GM12872 (cell line): Measurements from ENCODE around the gene SEC24C.

ENCODE experiments used
- CTCF ChIP-seq: IDR thresholded peaks from 3 replicates; pipeline ENCODE4 v1.5.1; 2011; ENCODE audit warnings: low read depth, mild to moderate bottlenecking, low read length, moderate library complexity; ENCODE audit not compliant: insufficient read depth

SEC24C gene

DNA sequence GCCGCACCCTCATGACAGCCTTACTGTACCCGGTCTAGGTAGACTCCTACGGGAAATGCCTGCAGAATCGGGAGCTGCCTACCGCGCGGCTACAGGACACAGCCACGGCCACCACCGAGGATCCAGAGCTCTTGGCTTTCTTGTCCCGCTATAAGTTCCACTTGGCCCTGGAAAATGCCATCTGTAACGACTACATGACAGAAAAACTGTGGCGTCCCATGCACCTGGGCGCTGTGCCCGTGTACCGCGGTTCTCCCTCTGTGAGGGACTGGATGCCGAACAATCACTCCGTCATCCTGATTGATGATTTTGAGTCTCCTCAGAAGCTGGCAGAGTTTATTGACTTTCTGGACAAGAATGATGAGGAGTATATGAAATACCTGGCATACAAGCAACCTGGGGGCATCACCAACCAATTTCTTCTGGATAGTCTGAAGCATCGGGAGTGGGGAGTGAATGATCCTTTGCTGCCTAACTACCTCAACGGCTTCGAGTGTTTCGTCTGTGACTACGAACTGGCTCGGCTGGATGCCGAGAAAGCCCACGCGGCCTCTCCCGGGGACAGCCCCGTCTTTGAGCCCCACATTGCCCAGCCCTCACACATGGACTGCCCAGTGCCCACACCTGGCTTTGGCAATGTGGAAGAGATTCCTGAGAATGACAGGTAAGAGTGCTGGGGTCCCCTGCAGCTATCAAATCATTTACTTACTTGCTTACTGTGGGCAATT is 29.1 kb downstream of the SEC24C start:
- no peak for TF ChIP-seq CTCF

DNA sequence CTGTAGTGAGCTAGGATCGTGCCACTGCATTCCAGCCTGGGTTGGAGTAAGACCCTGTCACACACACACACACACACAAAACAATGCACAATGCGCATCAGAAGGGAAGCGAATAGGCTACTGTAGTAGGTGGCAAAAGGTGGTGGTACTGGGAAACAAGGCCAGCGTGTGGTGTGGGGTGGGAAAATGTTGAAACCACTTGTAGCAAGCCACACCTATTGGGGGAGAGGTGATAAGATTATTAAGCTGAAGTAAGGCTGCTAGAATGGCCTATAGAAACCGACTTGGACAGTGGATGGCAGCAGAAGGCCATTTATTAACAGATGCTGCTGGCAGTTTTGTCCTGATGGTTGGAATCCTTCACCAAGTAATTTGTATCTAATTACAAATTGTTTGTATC is 30.5 kb downstream of the SEC24C start:
- no peak for TF ChIP-seq CTCF

DNA sequence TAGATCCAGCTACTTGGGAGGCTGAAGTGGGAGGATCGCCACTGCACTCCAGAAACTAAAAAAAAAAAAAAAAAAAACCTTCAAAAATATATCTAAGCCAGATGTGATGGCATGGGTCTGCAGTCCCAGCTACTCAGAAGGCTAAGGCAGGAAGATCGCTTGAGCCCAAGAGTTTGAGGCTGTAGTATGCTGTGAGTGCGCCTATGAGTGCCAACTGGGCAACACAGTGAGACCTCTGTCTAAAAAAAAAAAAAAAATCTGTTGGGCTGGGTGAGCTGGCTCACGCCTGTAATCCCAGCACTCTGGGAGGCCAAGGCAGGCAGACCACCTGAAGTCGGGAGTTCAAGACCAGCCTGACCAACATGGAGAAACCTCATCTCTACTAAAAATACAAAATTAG is 34.8 kb downstream of the SEC24C start:
- TF ChIP-seq CTCF, result no peak

GRCh38 chr10:73779539-73780197 is 35.5 kb downstream of the SEC24C start:
- TF ChIP-seq CTCF, result no peak

DNA sequence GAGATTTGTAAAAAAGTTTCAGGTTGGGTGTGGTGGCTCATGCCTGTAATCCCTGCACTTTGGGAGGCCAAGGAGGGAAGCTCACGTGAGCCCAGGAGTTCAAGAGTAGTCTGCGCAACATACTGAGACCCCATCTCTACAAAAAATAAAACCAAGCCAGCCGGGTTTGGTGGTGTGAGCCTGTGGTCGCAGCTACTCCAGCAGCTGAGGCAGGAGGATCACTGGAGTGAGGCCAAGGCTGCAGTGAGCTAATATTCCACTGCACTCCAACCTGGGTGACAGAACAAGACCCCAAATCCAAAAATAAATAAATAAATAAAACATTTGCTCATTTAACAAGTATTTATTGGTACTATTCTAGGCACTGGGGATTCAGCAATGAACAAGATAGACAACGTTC is 36.1 kb downstream of the SEC24C start:
- TF ChIP-seq CTCF, result no peak

- TF ChIP-seq CTCF, result no peak
These were observed 36.8 kb downstream of the SEC24C start for GRCh38 chr10:73780966-73781365.

DNA sequence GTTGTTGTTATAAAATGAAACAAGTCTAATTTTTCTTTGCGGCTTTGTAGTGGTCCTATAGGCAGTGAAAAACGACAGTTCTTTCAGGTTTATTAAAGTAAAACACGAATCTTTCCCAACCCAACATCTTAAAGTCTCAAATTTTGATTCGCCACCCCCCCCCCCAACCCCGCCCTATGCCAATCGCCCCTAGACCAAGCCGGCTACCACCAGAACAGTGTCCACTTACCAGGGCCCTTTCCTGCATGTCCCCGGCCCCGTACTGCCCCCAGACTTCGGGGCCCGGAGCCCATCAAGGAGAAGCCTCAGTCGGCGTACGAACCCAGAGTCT is 37.3 kb downstream of the SEC24C start:
- TF ChIP-seq CTCF, result no peak
